ENCODE measurements around the gene EAPP. TPM values are rescaled to one million over a fixed set of nuclear protein-coding genes. Genes with fewer than 3 reads are reported as not detected.
"Not testable (repeated sequence)": the region's sequence is repeated elsewhere in the genome, so short reads cannot be mapped to it uniquely, and the experiment has no call there.

The EAPP gene
- total and polyA plus RNA-seq, 4 donors = 28.1 to 51.5 (median 34.7) TPM

- H3K9me3 ChIP-seq (ENCODE audit: control insufficient read depth, low read length); intact Hi-C loops (cut with DNase I); H3K4me1 ChIP-seq (ENCODE audit: control insufficient read depth in 1 of 2, insufficient read depth in 2 of 2, low read length in 2 of 2); DNase-seq; H3K27ac ChIP-seq (ENCODE audit: low read depth in 1 of 2, low read length in 2 of 2); H3K27me3 ChIP-seq (ENCODE audit: control insufficient read depth in 1 of 2, insufficient read depth in 2 of 2, low read length in 1 of 2); H3K4me3 ChIP-seq (ENCODE audit: low read length in 2 of 2); H3K36me3 ChIP-seq (ENCODE audit: control insufficient read depth in 1 of 2, insufficient read depth in 2 of 2, low read length in 1 of 2): not testable (repeated sequence)
- ATAC-seq (ENCODE audit: low FRiP score) = peak; percentile 96
- no CpG with 5 or more reads among the region's 68 CpGs for WGBS, 2 donors
These were observed 7.0 kb upstream of the EAPP start for GRCh38 chr14:34546272-34547135.

DNA sequence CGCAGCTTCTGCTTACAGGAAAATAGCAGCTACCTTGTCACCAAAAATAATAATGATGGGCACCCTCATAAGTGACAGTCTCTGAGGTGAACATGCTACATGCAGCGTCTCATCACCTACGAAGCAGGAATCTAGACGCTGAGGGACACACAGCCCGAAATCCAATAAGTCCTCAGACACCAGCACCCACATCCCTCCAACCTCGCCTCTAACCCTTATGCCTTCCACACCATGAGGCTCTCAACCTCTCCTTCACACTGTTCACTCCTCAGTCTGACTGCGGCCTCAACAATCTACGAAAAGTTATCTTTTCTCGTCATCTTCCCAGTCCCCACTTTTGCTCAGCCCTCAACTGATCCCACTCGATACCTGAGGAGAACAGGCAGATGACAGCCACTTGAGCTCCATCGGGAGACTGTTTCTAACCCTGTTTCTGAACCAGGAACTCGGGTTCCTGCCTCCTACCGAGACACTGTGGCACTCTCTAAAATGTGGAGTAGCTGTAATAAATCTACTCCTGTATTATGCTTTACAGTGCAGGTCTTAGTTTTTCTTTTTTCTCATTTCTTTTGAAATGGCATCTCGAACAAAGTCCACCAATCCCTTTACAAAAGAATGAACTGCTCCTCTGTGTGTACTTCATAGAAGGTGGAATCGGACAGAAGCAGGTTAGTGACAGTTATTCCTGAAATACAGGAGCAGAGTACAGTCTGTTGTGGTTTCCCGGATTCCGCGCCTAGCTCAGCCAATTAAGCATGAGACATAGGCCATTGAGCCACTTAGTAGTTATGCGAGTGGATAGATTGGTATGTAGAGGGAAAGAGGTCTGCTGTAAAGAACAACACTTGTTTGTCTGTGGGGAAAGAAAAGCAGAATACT lies 919 bp upstream of the EAPP start:
- DNase-seq; H3K36me3 ChIP-seq (ENCODE audit: control insufficient read depth in 1 of 2, insufficient read depth in 2 of 2, low read length in 1 of 2); intact Hi-C loops (cut with DNase I); H3K4me1 ChIP-seq (ENCODE audit: control insufficient read depth in 1 of 2, insufficient read depth in 2 of 2, low read length in 2 of 2); H3K27ac ChIP-seq (ENCODE audit: low read depth in 1 of 2, low read length in 2 of 2); H3K9me3 ChIP-seq (ENCODE audit: control insufficient read depth, low read length); H3K27me3 ChIP-seq (ENCODE audit: control insufficient read depth in 1 of 2, insufficient read depth in 2 of 2, low read length in 1 of 2); ATAC-seq (ENCODE audit: low FRiP score): not testable (repeated sequence)
- H3K4me3 ChIP-seq (ENCODE audit: low read length in 2 of 2) = peak overlapping the region in 1 of 2 donors; percentile 90
- 87 to 90% methylated on average over 13 of the region's 19 CpGs for WGBS, 2 donors

DNA sequence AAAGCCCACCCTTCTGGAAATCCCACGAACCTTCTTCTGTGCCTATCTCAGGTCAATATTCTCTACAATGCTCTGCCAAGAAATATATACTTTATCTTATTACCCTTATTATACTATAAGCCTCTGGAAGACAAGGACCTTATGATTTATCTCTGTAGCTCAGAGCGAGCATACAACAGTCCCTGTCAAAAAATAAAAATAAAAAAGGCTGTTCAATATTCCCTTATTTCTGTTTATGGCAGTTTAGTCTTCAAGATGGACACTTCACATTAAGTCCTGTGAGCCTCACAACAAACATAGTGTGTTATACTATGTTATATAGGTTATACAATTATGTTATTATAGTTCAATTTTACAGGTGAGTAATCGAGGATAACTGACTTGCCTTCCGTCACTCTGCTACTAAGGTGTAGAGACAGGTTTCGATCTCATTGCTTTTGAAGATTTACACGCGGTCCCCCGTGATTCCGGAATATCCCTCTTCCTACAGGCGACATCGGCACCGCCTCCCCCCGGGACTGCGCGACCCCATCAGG lies 562 bp downstream of the EAPP start:
- 1% methylated on average over 15 of the region's 15 CpGs for WGBS, 2 donors
- Histone ChIP-seq H3K27me3 (ENCODE audit: control insufficient read depth in 1 of 2, insufficient read depth in 2 of 2, low read length in 1 of 2) (no peaks in the 10 kb centered on the region), H3K9me3 (ENCODE audit: control insufficient read depth, low read length) (no peaks in the 10 kb centered on the region), H3K4me3 (ENCODE audit: low read length in 2 of 2) (peak overlapping the region; percentile 84 to 90), H3K36me3 (ENCODE audit: control insufficient read depth in 1 of 2, insufficient read depth in 2 of 2, low read length in 1 of 2) (peaks cover 0 to 3% of the 10 kb centered on the region in 2 donors), H3K27ac (ENCODE audit: low read depth in 1 of 2, low read length in 2 of 2) (peak overlapping the region; percentile 71 to 93), H3K4me1 (ENCODE audit: control insufficient read depth in 1 of 2, insufficient read depth in 2 of 2, low read length in 2 of 2) (peaks cover 3 to 4% of the 10 kb centered on the region in 2 donors)
- DNase-seq (no peak), ATAC-seq (ENCODE audit: low FRiP score) (no peak)
- intact Hi-C loops (cut with DNase I) = loop anchor here (5.0 to 10.0 kb wide), 2 partner anchors 74 to 77 kb away; partner anchors contain the start of gene SPTSSA (in 2 of the 2)

GRCh38 chr14:34538096-34538495 lies 1.4 kb downstream of the EAPP start:
- not testable (repeated sequence) for H3K36me3 ChIP-seq (ENCODE audit: control insufficient read depth in 1 of 2, insufficient read depth in 2 of 2, low read length in 1 of 2); ATAC-seq (ENCODE audit: low FRiP score); H3K27me3 ChIP-seq (ENCODE audit: control insufficient read depth in 1 of 2, insufficient read depth in 2 of 2, low read length in 1 of 2); H3K9me3 ChIP-seq (ENCODE audit: control insufficient read depth, low read length); DNase-seq; H3K4me1 ChIP-seq (ENCODE audit: control insufficient read depth in 1 of 2, insufficient read depth in 2 of 2, low read length in 2 of 2); H3K27ac ChIP-seq (ENCODE audit: low read depth in 1 of 2, low read length in 2 of 2)
- intact Hi-C loops (cut with DNase I) = loop anchor here (5.0 to 10.0 kb wide), 2 partner anchors 73 to 76 kb away; partner anchors contain the start of gene SPTSSA (in 2 of the 2)
- H3K4me3 ChIP-seq (ENCODE audit: low read length in 2 of 2) = peak overlapping the region; percentile 84 to 90
- WGBS, 2 donors = 47 to 62% methylated on average over 6 of the region's 6 CpGs

DNA sequence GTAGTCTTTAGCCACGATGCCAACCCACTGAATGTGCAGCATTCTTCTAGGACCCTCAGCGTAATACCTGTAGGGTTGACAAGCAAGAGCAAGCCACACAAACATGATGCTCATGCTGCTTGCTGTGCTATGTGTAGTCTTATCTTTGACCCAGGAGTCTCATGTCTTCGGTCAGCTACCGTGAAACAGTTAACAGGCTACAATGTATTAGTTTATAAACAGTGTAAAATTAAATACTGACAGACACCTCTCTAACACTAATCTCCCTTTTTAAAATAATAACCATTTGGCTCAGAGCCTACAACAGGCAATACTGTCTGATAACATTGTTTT lies 1.9 kb downstream of the EAPP start:
- no peak overlapping the region for H3K4me3 ChIP-seq (ENCODE audit: low read length in 2 of 2)
- ATAC-seq (ENCODE audit: low FRiP score) (no peak), DNase-seq (no peak)
- H3K4me1 ChIP-seq (ENCODE audit: control insufficient read depth in 1 of 2, insufficient read depth in 2 of 2, low read length in 2 of 2) = peaks cover 3 to 4% of the 10 kb centered on the region in 2 donors
- WGBS, 2 donors = 78 to 81% methylated on average over 4 of the region's 4 CpGs
- H3K36me3 ChIP-seq (ENCODE audit: control insufficient read depth in 1 of 2, insufficient read depth in 2 of 2, low read length in 1 of 2) = peaks cover 0 to 3% of the 10 kb centered on the region in 2 donors
- H3K27ac ChIP-seq (ENCODE audit: low read depth in 1 of 2, low read length in 2 of 2) = no peak overlapping the region
- intact Hi-C loops (cut with DNase I) = loop anchor here (5.0 to 10.0 kb wide), 2 partner anchors 73 to 75 kb away; partner anchors contain the start of gene SPTSSA (in 2 of the 2)
- H3K27me3 ChIP-seq (ENCODE audit: control insufficient read depth in 1 of 2, insufficient read depth in 2 of 2, low read length in 1 of 2) = no peaks in the 10 kb centered on the region
- H3K9me3 ChIP-seq (ENCODE audit: control insufficient read depth, low read length) = no peaks in the 10 kb centered on the region

GRCh38 chr14:34536951-34537676 lies 2.4 kb downstream of the EAPP start:
- WGBS, 2 donors = 74 to 77% methylated on average over 4 of the region's 4 CpGs
- intact Hi-C loops (cut with DNase I) = loop anchor here (5.0 to 10.0 kb wide), 2 partner anchors 72 to 75 kb away; partner anchors contain the start of gene SPTSSA (in 2 of the 2)
- ATAC-seq (ENCODE audit: low FRiP score) (no peak), DNase-seq (no peak)
- Histone ChIP-seq H3K27me3 (ENCODE audit: control insufficient read depth in 1 of 2, insufficient read depth in 2 of 2, low read length in 1 of 2) (no peaks in the 10 kb centered on the region), H3K36me3 (ENCODE audit: control insufficient read depth in 1 of 2, insufficient read depth in 2 of 2, low read length in 1 of 2) (peaks cover 0 to 6% of the 10 kb centered on the region in 2 donors), H3K27ac (ENCODE audit: low read depth in 1 of 2, low read length in 2 of 2) (no peak overlapping the region), H3K4me3 (ENCODE audit: low read length in 2 of 2) (no peak overlapping the region), H3K4me1 (ENCODE audit: control insufficient read depth in 1 of 2, insufficient read depth in 2 of 2, low read length in 2 of 2) (peaks cover 3 to 4% of the 10 kb centered on the region in 2 donors), H3K9me3 (ENCODE audit: control insufficient read depth, low read length) (no peaks in the 10 kb centered on the region)

- 89 to 91% methylated on average over 1 of the region's 1 CpG for WGBS, 2 donors
- H3K4me1 ChIP-seq (ENCODE audit: control insufficient read depth in 1 of 2, insufficient read depth in 2 of 2, low read length in 2 of 2) = no peaks in the 10 kb centered on the region
- no peaks in the 10 kb centered on the region for H3K27me3 ChIP-seq (ENCODE audit: control insufficient read depth in 1 of 2, insufficient read depth in 2 of 2, low read length in 1 of 2)
- intact Hi-C loops (cut with DNase I) = no loop called here
- DNase-seq (no peak), ATAC-seq (ENCODE audit: low FRiP score) (no peak)
- H3K4me3 ChIP-seq (ENCODE audit: low read length in 2 of 2) = no peak overlapping the region
- H3K36me3 ChIP-seq (ENCODE audit: control insufficient read depth in 1 of 2, insufficient read depth in 2 of 2, low read length in 1 of 2) = peaks cover 11% of the 10 kb centered on the region in 2 donors
- H3K9me3 ChIP-seq (ENCODE audit: control insufficient read depth, low read length) = no peaks in the 10 kb centered on the region
- no peak overlapping the region for H3K27ac ChIP-seq (ENCODE audit: low read depth in 1 of 2, low read length in 2 of 2)
These were observed 11.9 kb downstream of the EAPP start for GRCh38 chr14:34527591-34527990.

DNA sequence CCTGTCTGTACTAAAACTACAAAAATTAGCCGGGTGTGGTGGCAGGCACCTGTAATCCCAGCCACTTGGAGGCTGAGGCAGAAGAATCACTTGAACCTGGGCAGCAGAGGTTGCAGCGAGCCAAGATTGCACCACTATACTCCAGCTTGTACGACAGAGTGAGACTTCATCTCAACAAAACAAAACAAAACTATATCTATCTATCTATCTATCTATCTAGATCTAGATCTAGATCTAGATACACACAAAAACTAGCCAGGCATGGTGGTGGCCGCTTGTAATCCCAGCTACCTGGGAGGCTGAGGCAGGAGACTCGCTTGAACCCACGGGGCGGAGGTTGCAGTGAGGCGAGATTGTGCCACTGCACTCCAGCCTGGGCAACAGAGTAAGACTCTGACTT lies 15.3 kb downstream of the EAPP start:
- H3K27me3 ChIP-seq (ENCODE audit: control insufficient read depth in 1 of 2, insufficient read depth in 2 of 2, low read length in 1 of 2); intact Hi-C loops (cut with DNase I); H3K4me3 ChIP-seq (ENCODE audit: low read length in 2 of 2); H3K4me1 ChIP-seq (ENCODE audit: control insufficient read depth in 1 of 2, insufficient read depth in 2 of 2, low read length in 2 of 2); H3K9me3 ChIP-seq (ENCODE audit: control insufficient read depth, low read length); DNase-seq; H3K27ac ChIP-seq (ENCODE audit: low read depth in 1 of 2, low read length in 2 of 2); ATAC-seq (ENCODE audit: low FRiP score): not testable (repeated sequence)
- peaks cover 10 to 14% of the 10 kb centered on the region in 2 donors for H3K36me3 ChIP-seq (ENCODE audit: control insufficient read depth in 1 of 2, insufficient read depth in 2 of 2, low read length in 1 of 2)
- WGBS, 2 donors = 97 to 99% methylated on average over 8 of the region's 8 CpGs
